ENCODE data around the gene CAV1. TPM values are rescaled to one million over a fixed set of nuclear protein-coding genes. Genes with fewer than 3 reads are reported as not detected.

CAV1 gene
- total RNA-seq, 1 experiment from 2014 or later = 20.2 TPM

GRCh38 chr7:116494472-116494871 is 30.4 kb upstream of the CAV1 start:
- Histone ChIP-seq H3T11ph (ENCODE audit: low read length) (no peak overlapping the region), H4K8ac (replicated peaks; ENCODE audit: insufficient read length, low read depth, low read length) (no peak overlapping the region), H3K23me2 (ENCODE audit: insufficient read length, low read depth, low read length, poor library complexity, severe bottlenecking) (no peaks in the 10 kb centered on the region), H4K91ac (ENCODE audit: insufficient read length, low read depth, low read length) (no peak overlapping the region), H2BK12ac (ENCODE audit: insufficient read length, low read depth, low read length) (no peak overlapping the region), H3K23ac (ENCODE audit: insufficient read length, low read depth, low read length) (no peak overlapping the region), H2AFZ (ENCODE audit: low read length) (no peak overlapping the region), H3K9ac (ENCODE audit: extremely low read depth, insufficient read length, low read length) (no peak overlapping the region), H3K27ac (ENCODE audit: insufficient read length, low read depth, low read length) (no peak overlapping the region), H2BK15ac (ENCODE audit: low read depth, low read length) (no peak overlapping the region), H2AK5ac (ENCODE audit: insufficient read length, low read length) (no peak overlapping the region), H3K4me1 (ENCODE audit: insufficient read depth, low read length) (no peaks in the 10 kb centered on the region), H3K56ac (ENCODE audit: insufficient read length, low read depth, low read length) (no peak overlapping the region), H4K20me1 (ENCODE audit: control insufficient read depth, insufficient read depth, insufficient read length) (no peaks in the 10 kb centered on the region), H2BK5ac (ENCODE audit: insufficient read length, low read length) (no peak overlapping the region), H3K18ac (ENCODE audit: insufficient read length, low read depth, low read length) (no peak overlapping the region), H3K4ac (ENCODE audit: low read depth, low read length) (no peak overlapping the region), H3K9me3 (ENCODE audit: control insufficient read depth, low read depth, low read length) (no peaks in the 10 kb centered on the region), H2BK20ac (ENCODE audit: low read depth, low read length, poor library complexity, severe bottlenecking) (no peak overlapping the region), H3K79me1 (ENCODE audit: insufficient read depth, low read depth, low read length, poor library complexity, severe bottlenecking) (no peaks in the 10 kb centered on the region), H2BK120ac (ENCODE audit: low read depth, low read length, poor library complexity, severe bottlenecking) (no peak overlapping the region), H3K14ac (ENCODE audit: insufficient read depth, low read length) (no peak overlapping the region), H3K79me2 (ENCODE audit: insufficient read depth, low read length) (no peaks in the 10 kb centered on the region), H3K4me2 (ENCODE audit: insufficient read depth, insufficient read length, low read length) (no peak overlapping the region), H4K5ac (ENCODE audit: insufficient read length, low read depth, low read length) (no peak overlapping the region), H3K27me3 (ENCODE audit: insufficient read depth, low read length) (no peaks in the 10 kb centered on the region; the same call in 1 of the 2 replicates)
- WGBS (ENCODE audit: extremely low coverage, insufficient read length, low lambda C conversion rate) = no CpG with 5 or more reads among the region's 2 CpGs
- H3K4me3 Mint-ChIP-seq = no peak overlapping the region
- no peaks in the 10 kb centered on the region for H3K9me3 Mint-ChIP-seq
- no peaks in the 10 kb centered on the region for H3K36me3 Mint-ChIP-seq (ENCODE audit: insufficient read depth in 1 of 3, low read depth in 3 of 3)
- TF ChIP-seq CTCF (conservative IDR thresholded peaks at IDR 0.05) = no peak
- 0 out of 4 replicates have a peak, but pooled peaks cover 0 to 3% of the 10 kb centered on the region in 2 experiments for H3K4me1 Mint-ChIP-seq
- DNase-seq = no peak
- peaks cover 14% of the 10 kb centered on the region for H3K27me3 Mint-ChIP-seq (ENCODE audit: low read depth)
- no peak overlapping the region for H3K27ac Mint-ChIP-seq

Data from H9 (cell line).